ENCODE results near the gene GM2A.

The GM2A gene

GRCh38 chr5:151267491-151268260, 14.7 kb downstream of the GM2A start:
- H3K14ac ChIP-seq (ENCODE audit: low read length in 2 of 2) = no peak overlapping the region
- no peak overlapping the region for H3K4ac ChIP-seq (ENCODE audit: low read depth in 1 of 2, low read length in 2 of 2)
- H3K18ac ChIP-seq (ENCODE audit: low read depth in 1 of 2, low read length in 2 of 2) = no peak overlapping the region
- H4K8ac ChIP-seq (ENCODE audit: low read length) = no peak overlapping the region
- H3K4me1 ChIP-seq (ENCODE audit: control insufficient read depth, insufficient read depth, low read depth, low read length) = no peaks in the 10 kb centered on the region
- DNase-seq = no peak
- H2BK12ac ChIP-seq (ENCODE audit: low read length in 2 of 2) = no peak overlapping the region
- H2BK15ac ChIP-seq (ENCODE audit: low read depth, poor library complexity, severe bottlenecking) = no peak overlapping the region
- no peaks in the 10 kb centered on the region for H3K9me3 ChIP-seq (ENCODE audit: control insufficient read depth, low read length)
- no peak overlapping the region for H2AFZ ChIP-seq (ENCODE audit: low read depth, low read length)
- no peak overlapping the region for H2BK5ac ChIP-seq (ENCODE audit: low read depth, low read length, poor library complexity, severe bottlenecking)
- H3K9ac ChIP-seq (ENCODE audit: low read length) = no peak overlapping the region
- no peaks in the 10 kb centered on the region for H3K27me3 ChIP-seq (ENCODE audit: control insufficient read depth in 1 of 2, insufficient read depth in 1 of 2, low read length in 2 of 2)
- H2AK5ac ChIP-seq (ENCODE audit: low read length, severe bottlenecking) = no peak overlapping the region
- peak overlapping the region in 1 of 2 experiments; percentile 79 for H3K23ac ChIP-seq (ENCODE audit: low read length in 2 of 2)
- no peak overlapping the region for H2BK120ac ChIP-seq (ENCODE audit: low read depth, low read length)
- no peak overlapping the region for H3K4me2 ChIP-seq (ENCODE audit: low read length, poor library complexity, severe bottlenecking)
- H3K27ac ChIP-seq (ENCODE audit: low read length, poor library complexity, severe bottlenecking) = no peak overlapping the region
- H4K91ac ChIP-seq (ENCODE audit: low read length) = no peak overlapping the region
- H3K4me3 ChIP-seq (ENCODE audit: insufficient read depth in 1 of 2, low read depth in 1 of 2, low read length in 2 of 2) = no peak overlapping the region
- no peaks in the 10 kb centered on the region for H3K79me1 ChIP-seq (replicated peaks; ENCODE audit: low read length, poor library complexity, severe bottlenecking)
- WGBS = 78% methylated on average over 4 of the region's 11 CpGs
- H3K36me3 ChIP-seq (ENCODE audit: control insufficient read depth in 1 of 2, insufficient read depth in 2 of 2, low read depth in 1 of 2, low read length in 2 of 2) = peaks cover 10 to 55% of the 10 kb centered on the region in 2 experiments

DNA sequence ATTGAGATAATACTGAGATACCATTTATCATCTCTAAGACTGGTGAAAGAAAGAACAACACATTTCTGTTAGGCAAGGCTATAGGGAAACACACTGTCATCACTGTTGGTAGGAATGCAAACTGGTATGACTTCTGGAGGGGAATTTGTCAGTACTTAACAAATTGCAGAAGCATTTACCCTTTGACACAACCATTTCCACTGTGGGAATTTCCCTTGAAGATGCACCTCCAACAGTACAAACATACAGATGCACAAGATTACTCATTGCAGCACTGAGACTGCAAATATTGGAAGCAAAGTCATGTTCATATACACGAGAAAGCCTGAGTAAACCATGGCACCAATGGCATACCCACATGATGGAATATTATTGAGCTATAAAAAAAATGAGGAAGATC, 17.6 kb downstream of the GM2A start:
- H3K4ac ChIP-seq (ENCODE audit: low read depth in 1 of 2, low read length in 2 of 2) = no peak overlapping the region
- no peak overlapping the region for H3K23ac ChIP-seq (ENCODE audit: low read length in 2 of 2)
- H3K18ac ChIP-seq (ENCODE audit: low read depth in 1 of 2, low read length in 2 of 2) = no peak overlapping the region
- no peak overlapping the region for H2BK12ac ChIP-seq (ENCODE audit: low read length in 2 of 2)
- H2BK5ac ChIP-seq (ENCODE audit: low read depth, low read length, poor library complexity, severe bottlenecking) = no peak overlapping the region
- no peak overlapping the region for H3K4me2 ChIP-seq (ENCODE audit: low read length, poor library complexity, severe bottlenecking)
- no peak overlapping the region for H3K14ac ChIP-seq (ENCODE audit: low read length in 2 of 2)
- H3K9me3 ChIP-seq (ENCODE audit: control insufficient read depth, low read length) = no peaks in the 10 kb centered on the region
- H2BK15ac ChIP-seq (ENCODE audit: low read depth, poor library complexity, severe bottlenecking) = no peak overlapping the region
- H3K4me1 ChIP-seq (ENCODE audit: control insufficient read depth, insufficient read depth, low read depth, low read length) = no peaks in the 10 kb centered on the region
- no peak overlapping the region for H2AFZ ChIP-seq (ENCODE audit: low read depth, low read length)
- no peak overlapping the region for H2AK5ac ChIP-seq (ENCODE audit: low read length, severe bottlenecking)
- H3K27ac ChIP-seq (ENCODE audit: low read length, poor library complexity, severe bottlenecking) = no peak overlapping the region
- DNase-seq = peak; percentile 88
- H4K8ac ChIP-seq (ENCODE audit: low read length) = no peak overlapping the region
- H3K9ac ChIP-seq (ENCODE audit: low read length) = no peak overlapping the region
- peaks cover 7 to 51% of the 10 kb centered on the region in 2 experiments for H3K36me3 ChIP-seq (ENCODE audit: control insufficient read depth in 1 of 2, insufficient read depth in 2 of 2, low read depth in 1 of 2, low read length in 2 of 2)
- no peak overlapping the region for H2BK120ac ChIP-seq (ENCODE audit: low read depth, low read length)
- WGBS = 17% methylated on average over 1 of the region's 1 CpG
- no peak overlapping the region for H4K91ac ChIP-seq (ENCODE audit: low read length)
- no peak overlapping the region for H3K4me3 ChIP-seq (ENCODE audit: insufficient read depth in 1 of 2, low read depth in 1 of 2, low read length in 2 of 2)
- H3K27me3 ChIP-seq (ENCODE audit: control insufficient read depth in 1 of 2, insufficient read depth in 1 of 2, low read length in 2 of 2) = peaks cover 0 to 3% of the 10 kb centered on the region in 2 experiments
- no peaks in the 10 kb centered on the region for H3K79me1 ChIP-seq (replicated peaks; ENCODE audit: low read length, poor library complexity, severe bottlenecking)

- Histone ChIP-seq H3K4me2 (ENCODE audit: low read length, poor library complexity, severe bottlenecking) (no peak overlapping the region), H3K9ac (ENCODE audit: low read length) (no peak overlapping the region), H3K9me3 (ENCODE audit: control insufficient read depth, low read length) (no peaks in the 10 kb centered on the region), H2AK5ac (ENCODE audit: low read length, severe bottlenecking) (no peak overlapping the region), H3K36me3 (ENCODE audit: control insufficient read depth in 1 of 2, insufficient read depth in 2 of 2, low read depth in 1 of 2, low read length in 2 of 2) (peaks cover 7 to 44% of the 10 kb centered on the region in 2 experiments), H2BK12ac (ENCODE audit: low read length in 2 of 2) (no peak overlapping the region), H2BK15ac (ENCODE audit: low read depth, poor library complexity, severe bottlenecking) (no peak overlapping the region), H3K79me1 (replicated peaks; ENCODE audit: low read length, poor library complexity, severe bottlenecking) (no peaks in the 10 kb centered on the region), H3K27me3 (ENCODE audit: control insufficient read depth in 1 of 2, insufficient read depth in 1 of 2, low read length in 2 of 2) (peaks cover 0 to 3% of the 10 kb centered on the region in 2 experiments), H3K14ac (ENCODE audit: low read length in 2 of 2) (no peak overlapping the region), H3K4ac (ENCODE audit: low read depth in 1 of 2, low read length in 2 of 2) (no peak overlapping the region), H2AFZ (ENCODE audit: low read depth, low read length) (no peak overlapping the region), H3K18ac (ENCODE audit: low read depth in 1 of 2, low read length in 2 of 2) (no peak overlapping the region), H3K4me1 (ENCODE audit: control insufficient read depth, insufficient read depth, low read depth, low read length) (no peaks in the 10 kb centered on the region), H3K27ac (ENCODE audit: low read length, poor library complexity, severe bottlenecking) (no peak overlapping the region), H2BK120ac (ENCODE audit: low read depth, low read length) (no peak overlapping the region), H4K91ac (ENCODE audit: low read length) (no peak overlapping the region), H4K8ac (ENCODE audit: low read length) (no peak overlapping the region), H3K4me3 (ENCODE audit: insufficient read depth in 1 of 2, low read depth in 1 of 2, low read length in 2 of 2) (no peak overlapping the region), H3K23ac (ENCODE audit: low read length in 2 of 2) (no peak overlapping the region), H2BK5ac (ENCODE audit: low read depth, low read length, poor library complexity, severe bottlenecking) (no peak overlapping the region)
- no peak for DNase-seq
Measured at GRCh38 chr5:151271336-151271735, 18.4 kb downstream of the GM2A start.

DNA sequence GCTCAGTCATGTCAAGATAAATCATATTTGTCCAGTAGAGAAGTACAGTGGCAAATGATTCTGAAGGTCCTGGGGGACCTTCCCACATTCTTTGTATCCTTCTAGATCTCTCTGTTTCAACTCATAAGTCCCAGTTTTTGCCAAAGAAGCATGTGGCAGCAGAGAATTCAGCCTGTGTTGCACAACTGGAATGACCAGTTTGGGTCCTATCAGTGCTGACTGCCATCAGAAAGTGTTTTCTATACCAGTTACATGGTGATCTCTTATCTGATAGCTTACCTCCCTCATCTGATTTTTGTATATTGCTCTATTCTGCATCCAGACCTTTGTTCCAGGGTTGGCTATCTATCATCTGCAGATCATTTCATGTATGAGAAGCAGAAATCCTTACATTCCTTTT, 21.7 kb downstream of the GM2A start:
- H3K4me3 ChIP-seq (ENCODE audit: insufficient read depth in 1 of 2, low read depth in 1 of 2, low read length in 2 of 2) = no peak overlapping the region
- no peak overlapping the region for H2BK120ac ChIP-seq (ENCODE audit: low read depth, low read length)
- no peaks in the 10 kb centered on the region for H3K9me3 ChIP-seq (ENCODE audit: control insufficient read depth, low read length)
- H2AFZ ChIP-seq (ENCODE audit: low read depth, low read length) = no peak overlapping the region
- H3K4me1 ChIP-seq (ENCODE audit: control insufficient read depth, insufficient read depth, low read depth, low read length) = no peaks in the 10 kb centered on the region
- no peak overlapping the region for H2AK5ac ChIP-seq (ENCODE audit: low read length, severe bottlenecking)
- no peak overlapping the region for H3K4ac ChIP-seq (ENCODE audit: low read depth in 1 of 2, low read length in 2 of 2)
- no peaks in the 10 kb centered on the region for H3K79me1 ChIP-seq (replicated peaks; ENCODE audit: low read length, poor library complexity, severe bottlenecking)
- no peak overlapping the region for H2BK15ac ChIP-seq (ENCODE audit: low read depth, poor library complexity, severe bottlenecking)
- H3K9ac ChIP-seq (ENCODE audit: low read length) = no peak overlapping the region
- no peak for DNase-seq
- no peak overlapping the region for H3K14ac ChIP-seq (ENCODE audit: low read length in 2 of 2)
- H2BK5ac ChIP-seq (ENCODE audit: low read depth, low read length, poor library complexity, severe bottlenecking) = no peak overlapping the region
- no peak overlapping the region for H2BK12ac ChIP-seq (ENCODE audit: low read length in 2 of 2)
- no peak overlapping the region for H3K18ac ChIP-seq (ENCODE audit: low read depth in 1 of 2, low read length in 2 of 2)
- no peak overlapping the region for H4K8ac ChIP-seq (ENCODE audit: low read length)
- peaks cover 0 to 13% of the 10 kb centered on the region in 2 experiments for H3K36me3 ChIP-seq (ENCODE audit: control insufficient read depth in 1 of 2, insufficient read depth in 2 of 2, low read depth in 1 of 2, low read length in 2 of 2)
- no peak overlapping the region for H3K27ac ChIP-seq (ENCODE audit: low read length, poor library complexity, severe bottlenecking)
- H3K27me3 ChIP-seq (ENCODE audit: control insufficient read depth in 1 of 2, insufficient read depth in 1 of 2, low read length in 2 of 2) = peaks cover 0 to 3% of the 10 kb centered on the region in 2 experiments
- H3K23ac ChIP-seq (ENCODE audit: low read length in 2 of 2) = no peak overlapping the region
- H3K4me2 ChIP-seq (ENCODE audit: low read length, poor library complexity, severe bottlenecking) = no peak overlapping the region
- no peak overlapping the region for H4K91ac ChIP-seq (ENCODE audit: low read length)

All from mesenchymal stem cell (in vitro differentiated cells and primary cell).